Osteocyte (in vitro differentiated cells): ENCODE data around the gene DUSP5. TPM values are rescaled to one million over a fixed set of nuclear protein-coding genes. Genes with fewer than 3 reads are reported as not detected.
A peak's percentile ranks its signal among the peaks of the same experiment; 100 is the strongest.

Experiments used
- DNase-seq: peaks from one replicate; pipeline ENCODE4 v3.0.0; 2021; ENCODE audit warnings: mixed read lengths; ENCODE audit not compliant: unreplicated experiment; ENCODE audit errors: extremely low spot score
- H3K27ac Mint-ChIP-seq: one replicate; pipeline ENCODE4 v1.8.0; 2021; ENCODE audit warnings: mild to moderate bottlenecking, mixed read lengths; ENCODE audit not compliant: unreplicated experiment
- H3K27me3 Mint-ChIP-seq: one replicate; pipeline ENCODE4 v1.8.0; 2021; ENCODE audit warnings: mixed read lengths; ENCODE audit not compliant: unreplicated experiment
- H3K36me3 Mint-ChIP-seq: one replicate; pipeline ENCODE4 v1.8.0; 2021; ENCODE audit warnings: mixed read lengths; ENCODE audit not compliant: unreplicated experiment
- H3K4me1 Mint-ChIP-seq: one replicate; pipeline ENCODE4 v1.8.0; 2021; ENCODE audit warnings: mixed read lengths; ENCODE audit not compliant: unreplicated experiment
- H3K4me3 Mint-ChIP-seq: one replicate; pipeline ENCODE4 v1.8.0; 2021; ENCODE audit warnings: mild to moderate bottlenecking, moderate library complexity, mixed read lengths; ENCODE audit not compliant: unreplicated experiment
- H3K9me3 Mint-ChIP-seq: one replicate; pipeline ENCODE4 v1.8.0; 2021; ENCODE audit warnings: mixed read lengths; ENCODE audit not compliant: unreplicated experiment
- total RNA-seq: library from RNA; stranded (reverse); gene quantifications from 2 replicates; pipeline ENCODE4 v1.2.1, GENCODE V29; 2021
- TF ChIP-seq, protein P1 (sequence below): fragments of 200-600 bp; sonication (generic); IDR thresholded peaks from 2 replicates; pipeline ENCODE4 v1.5.0; 2021; ENCODE audit warnings: antibody characterized with exemption, mild to moderate bottlenecking, moderate library complexity

DUSP5 gene
- total RNA-seq, 1 donor from 2014 or later = 16.1 TPM

DNA sequence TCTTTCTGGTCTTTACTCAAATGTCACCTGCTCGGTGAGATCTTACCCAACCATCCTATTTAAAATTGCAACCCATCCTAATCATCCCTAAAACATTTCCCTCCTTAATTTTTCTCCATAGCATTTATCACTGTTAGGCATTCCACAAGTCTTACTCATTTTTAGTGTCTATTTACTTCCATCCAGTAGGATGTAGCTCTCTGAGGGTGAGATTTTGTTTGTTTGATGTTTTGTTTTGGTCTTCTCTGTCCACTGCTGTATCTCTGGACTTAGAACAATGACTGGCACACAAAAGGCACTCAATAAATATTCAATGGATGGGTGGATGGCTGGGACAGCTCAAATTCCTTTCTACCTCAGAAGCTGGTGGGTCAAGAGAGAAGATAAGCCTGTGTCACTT lies 15.8 kb upstream of the DUSP5 start:
- Mint-ChIP-seq H3K4me1 (peaks cover 1% of the 10 kb centered on the region), H3K9me3 (no peaks in the 10 kb centered on the region), H3K4me3 (no peak overlapping the region), H3K27me3 (no peaks in the 10 kb centered on the region), H3K36me3 (no peaks in the 10 kb centered on the region), H3K27ac (no peak overlapping the region)
- DNase-seq = no peak
- TF ChIP-seq, protein P1, sequence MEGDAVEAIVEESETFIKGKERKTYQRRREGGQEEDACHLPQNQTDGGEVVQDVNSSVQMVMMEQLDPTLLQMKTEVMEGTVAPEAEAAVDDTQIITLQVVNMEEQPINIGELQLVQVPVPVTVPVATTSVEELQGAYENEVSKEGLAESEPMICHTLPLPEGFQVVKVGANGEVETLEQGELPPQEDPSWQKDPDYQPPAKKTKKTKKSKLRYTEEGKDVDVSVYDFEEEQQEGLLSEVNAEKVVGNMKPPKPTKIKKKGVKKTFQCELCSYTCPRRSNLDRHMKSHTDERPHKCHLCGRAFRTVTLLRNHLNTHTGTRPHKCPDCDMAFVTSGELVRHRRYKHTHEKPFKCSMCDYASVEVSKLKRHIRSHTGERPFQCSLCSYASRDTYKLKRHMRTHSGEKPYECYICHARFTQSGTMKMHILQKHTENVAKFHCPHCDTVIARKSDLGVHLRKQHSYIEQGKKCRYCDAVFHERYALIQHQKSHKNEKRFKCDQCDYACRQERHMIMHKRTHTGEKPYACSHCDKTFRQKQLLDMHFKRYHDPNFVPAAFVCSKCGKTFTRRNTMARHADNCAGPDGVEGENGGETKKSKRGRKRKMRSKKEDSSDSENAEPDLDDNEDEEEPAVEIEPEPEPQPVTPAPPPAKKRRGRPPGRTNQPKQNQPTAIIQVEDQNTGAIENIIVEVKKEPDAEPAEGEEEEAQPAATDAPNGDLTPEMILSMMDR = no peak

DNA sequence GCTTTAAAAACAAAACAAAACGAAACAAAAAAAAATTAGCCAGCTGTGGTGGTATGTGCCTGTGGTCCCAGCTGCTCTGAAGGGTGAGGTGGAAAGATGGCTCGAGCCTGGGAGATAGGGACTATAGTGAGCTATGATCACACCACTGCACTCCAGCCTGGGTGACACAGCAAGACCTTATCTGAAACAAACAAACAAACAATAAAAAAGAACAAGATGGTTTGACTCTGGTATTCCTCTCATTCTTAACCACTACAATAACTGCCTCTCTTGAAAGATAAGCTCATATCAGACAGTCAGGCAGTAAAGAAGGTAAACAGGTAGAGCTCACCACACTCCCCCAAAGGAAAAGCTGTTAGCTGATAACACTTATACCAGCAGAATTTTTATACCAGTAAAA lies 14.1 kb upstream of the DUSP5 start:
- H3K36me3 Mint-ChIP-seq = no peaks in the 10 kb centered on the region
- no peak overlapping the region for H3K4me3 Mint-ChIP-seq
- DNase-seq = no peak
- H3K27me3 Mint-ChIP-seq = no peaks in the 10 kb centered on the region
- TF ChIP-seq, protein P1 = no peak
- peaks cover 15% of the 10 kb centered on the region for H3K4me1 Mint-ChIP-seq
- H3K27ac Mint-ChIP-seq = no peak overlapping the region
- H3K9me3 Mint-ChIP-seq = no peaks in the 10 kb centered on the region

DNA sequence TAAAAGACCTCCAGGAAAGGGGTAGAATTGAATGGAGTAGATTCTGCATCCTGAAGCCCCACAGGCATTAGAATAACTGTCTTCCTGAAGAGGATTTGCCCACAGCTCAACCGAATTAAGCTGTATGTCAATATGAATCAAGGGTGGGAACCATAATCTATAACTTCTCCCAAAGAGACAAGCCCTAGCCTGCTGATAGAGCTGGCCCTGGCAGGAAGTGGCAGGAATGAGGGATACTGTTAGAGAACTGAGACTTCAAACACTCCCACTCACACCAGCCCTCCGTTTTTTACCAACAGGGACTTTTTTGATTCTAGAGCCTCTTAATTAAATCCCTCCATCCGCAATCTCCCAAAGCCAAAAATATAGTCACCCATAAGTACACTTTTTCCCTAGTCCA lies 12.2 kb upstream of the DUSP5 start:
- Mint-ChIP-seq H3K9me3 (no peaks in the 10 kb centered on the region), H3K4me3 (no peak overlapping the region), H3K27ac (no peak overlapping the region), H3K4me1 (peaks cover 23% of the 10 kb centered on the region), H3K36me3 (no peaks in the 10 kb centered on the region), H3K27me3 (no peaks in the 10 kb centered on the region)
- DNase-seq = no peak
- TF ChIP-seq, protein P1 = no peak

DNA sequence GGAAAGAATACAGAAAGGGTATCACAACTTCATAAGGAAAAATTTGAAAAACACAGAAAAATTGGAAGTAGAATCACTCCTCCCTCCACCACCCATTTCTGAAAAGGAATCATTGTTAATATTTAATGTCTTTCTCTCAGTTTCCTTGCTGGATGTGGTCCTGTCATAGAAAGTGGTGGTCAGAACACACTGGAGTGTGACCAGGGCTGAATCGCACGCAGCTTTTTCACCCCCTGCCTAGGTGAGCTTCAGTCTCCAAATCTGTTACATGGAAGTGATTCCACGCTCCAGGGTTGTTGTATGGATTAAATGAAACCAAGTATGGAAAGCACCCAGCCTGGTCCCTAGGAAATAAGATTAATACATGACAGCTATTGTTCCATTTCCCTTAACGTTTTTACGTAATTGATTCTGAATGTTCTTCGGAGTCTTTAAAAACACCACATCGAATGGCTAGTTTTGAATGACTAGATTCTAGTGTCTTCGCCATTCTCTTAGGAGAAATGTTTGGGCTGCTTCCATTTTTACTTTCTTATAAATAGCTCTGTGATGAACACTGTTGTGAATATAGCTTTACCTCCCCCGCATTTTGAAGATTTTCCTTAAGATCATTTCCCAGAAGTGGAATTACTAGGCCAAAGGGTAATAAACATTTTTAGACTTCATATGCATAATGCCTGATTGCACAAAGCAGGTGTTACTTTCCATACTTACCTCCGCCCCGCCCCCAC lies 10.9 kb upstream of the DUSP5 start:
- H3K27me3 Mint-ChIP-seq = no peaks in the 10 kb centered on the region
- TF ChIP-seq, protein P1 = no peak
- H3K27ac Mint-ChIP-seq = no peak overlapping the region

DNA sequence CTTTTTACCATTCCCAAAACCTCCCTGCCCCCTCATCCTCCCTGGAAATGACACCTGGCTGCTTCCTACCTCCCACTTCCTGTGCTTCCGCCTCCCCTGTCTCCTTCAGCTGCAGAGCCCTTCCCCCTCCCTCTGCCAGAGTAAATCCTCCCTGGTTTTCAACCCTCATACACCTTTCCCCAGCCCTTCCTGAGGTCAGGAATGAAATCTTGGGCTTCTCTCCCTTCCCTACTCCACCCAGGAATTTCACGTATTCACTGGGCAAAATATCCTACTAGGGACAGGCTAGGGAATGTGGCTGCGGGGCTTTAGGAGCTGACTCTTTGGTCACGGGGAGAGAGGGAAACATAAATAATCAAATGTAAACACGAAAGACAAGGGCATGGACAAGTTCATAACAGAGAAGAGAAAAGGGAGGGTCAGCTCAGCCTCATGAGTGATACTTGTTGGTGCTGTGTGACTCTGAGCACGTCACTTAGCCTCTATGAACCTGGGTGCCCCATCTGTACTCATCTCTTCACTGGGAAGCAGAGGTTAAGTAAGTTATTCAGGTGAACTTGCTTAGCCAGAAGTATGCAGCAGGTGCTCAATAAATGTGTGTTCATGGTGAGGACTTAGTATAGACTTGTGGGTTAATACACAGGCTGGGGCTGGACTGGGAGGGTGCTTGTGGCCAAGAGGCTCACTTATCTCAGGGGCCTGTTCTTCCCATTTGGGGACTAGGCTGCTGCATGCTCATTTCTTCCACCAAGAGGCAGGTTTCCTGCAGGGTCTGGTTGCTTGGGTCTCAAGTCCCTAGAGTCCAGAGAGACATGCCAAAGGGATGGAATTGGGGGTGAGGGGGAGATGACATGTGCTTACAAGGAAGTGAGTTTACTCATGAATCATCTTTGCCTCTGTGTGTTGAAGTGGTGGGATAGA lies 10.0 kb upstream of the DUSP5 start:
- no peak for DNase-seq
- H3K4me1 Mint-ChIP-seq = peaks cover 38% of the 10 kb centered on the region
- H3K36me3 Mint-ChIP-seq = no peaks in the 10 kb centered on the region
- H3K9me3 Mint-ChIP-seq = no peaks in the 10 kb centered on the region
- no peaks in the 10 kb centered on the region for H3K27me3 Mint-ChIP-seq
- TF ChIP-seq, protein P1 = no peak
- no peak overlapping the region for H3K4me3 Mint-ChIP-seq
- peak overlapping the region; percentile 57 for H3K27ac Mint-ChIP-seq

More for the DNA sequence above, 10.9 kb upstream of the DUSP5 start:
- peaks cover 31% of the 10 kb centered on the region for H3K4me1 Mint-ChIP-seq
- no peaks in the 10 kb centered on the region for H3K36me3 Mint-ChIP-seq
- H3K4me3 Mint-ChIP-seq = no peak overlapping the region
- no peak for DNase-seq
- H3K9me3 Mint-ChIP-seq = no peaks in the 10 kb centered on the region
